Breast epithelium (tissue), 3 donors: ENCODE data around the gene ANKDD1A.

Experiments
- CTCF ChIP-seq, 3 donors: fragments of 450-650 bp; IDR thresholded peaks; one replicate each; pipeline ENCODE4 v1.5.1; 2016 to 2017; ENCODE audit warnings: antibody characterized with exemption in 3 of 3, mild to moderate bottlenecking in 3 of 3, moderate library complexity in 3 of 3
- POLR2A ChIP-seq: fragments of 450-650 bp; IDR thresholded peaks from one replicate; pipeline ENCODE4 v1.6.1; 2016; ENCODE audit warnings: antibody characterized with exemption, mild to moderate bottlenecking, moderate library complexity

DNA sequence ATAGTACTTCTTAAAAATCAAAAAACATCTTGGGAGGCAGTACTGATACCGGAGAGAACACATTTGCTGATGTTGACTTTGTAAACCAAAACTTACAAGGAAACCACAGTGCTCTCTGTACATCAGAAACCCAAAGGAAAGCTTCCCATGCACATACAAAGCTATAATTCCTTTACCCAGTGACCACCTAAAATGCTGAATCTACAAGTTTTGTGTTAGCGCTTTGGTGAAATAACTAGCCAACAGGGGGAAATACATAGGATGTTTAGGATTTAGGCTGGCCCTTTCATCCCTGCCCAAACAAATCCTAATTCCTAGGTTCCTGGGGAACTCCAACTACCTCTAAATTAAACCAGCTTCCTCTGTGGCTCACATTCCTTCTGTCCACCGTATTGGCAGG, 93.3 kb downstream of the ANKDD1A start:
- TF ChIP-seq CTCF (IDR thresholded peaks at IDR 0.05) (no peak), POLR2A (no peak)
